Right renal cortex interstitium (tissue), 3 donors: ENCODE measurements around the gene CCN2. TPM values are rescaled to one million over a fixed set of nuclear protein-coding genes. Genes with fewer than 3 reads are reported as not detected.
"Not testable (repeated sequence)": the region's sequence is repeated elsewhere in the genome, so short reads cannot be mapped to it uniquely, and the experiment has no call there.

Experiments used
- DNase-seq, 3 donors: peaks; one replicate each; pipeline ENCODE4 v3.0.0-alpha.2; 2013; ENCODE audit warnings: low read depth in 3 of 3, low spot score in 2 of 3
- polyA plus RNA-seq, 3 donors: library from polyadenylated mRNA; unstranded; fragments of 120-200 nt; gene quantifications; one replicate each; pipeline ENCODE4 v1.2.1, GENCODE V29; 2013; ENCODE audit not compliant: insufficient read length in 3 of 3

CCN2 gene
- polyA plus RNA-seq, 3 donors = 233 to 313 (median 254) TPM

DNA sequence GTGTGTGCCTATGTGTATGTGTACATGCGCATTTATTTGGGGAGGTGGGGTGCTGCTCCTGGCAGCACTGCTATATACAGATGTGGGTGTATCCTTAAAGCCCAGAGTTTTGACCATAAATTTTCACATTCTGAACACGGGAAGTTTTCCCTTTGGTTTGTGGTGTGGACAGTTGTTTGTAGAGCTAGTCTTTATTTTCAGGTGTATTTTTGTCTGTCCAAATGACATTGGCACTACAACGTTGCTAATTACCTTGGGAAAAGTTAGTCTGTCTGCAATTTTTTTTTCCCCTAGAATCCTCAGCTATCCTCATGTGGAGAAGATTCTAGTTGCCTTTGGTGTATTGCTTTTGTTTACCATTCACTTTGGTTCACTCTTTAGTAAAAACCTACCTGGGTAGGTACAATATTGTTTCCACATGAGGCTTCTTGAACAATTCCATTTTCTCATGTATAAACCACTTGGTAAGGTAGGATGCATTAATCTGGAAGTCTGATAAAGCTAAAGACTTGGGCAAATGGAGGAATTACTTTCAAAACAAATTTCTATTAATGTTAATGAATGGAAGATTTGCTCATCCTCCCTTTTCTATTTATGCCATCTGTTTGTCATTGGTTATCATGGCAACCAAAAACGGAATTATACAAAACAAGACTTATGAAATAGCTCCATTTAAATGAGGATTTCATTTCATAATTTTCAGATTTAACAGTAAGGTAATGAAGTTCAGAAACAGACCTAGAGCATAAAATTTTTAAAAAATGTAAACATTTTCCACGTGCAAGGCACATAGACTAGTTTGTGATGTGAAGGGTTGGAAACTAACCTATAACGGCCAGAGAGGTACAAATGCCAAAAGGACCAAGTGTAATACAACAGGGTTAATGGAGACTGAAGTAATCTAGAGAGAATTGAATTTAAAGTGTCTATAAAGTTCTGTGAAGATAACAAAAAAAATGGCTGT, 3.9 kb downstream of the CCN2 start:
- no peak for DNase-seq

GRCh38 chr6:131946404-131946991, 4.7 kb downstream of the CCN2 start:
- DNase-seq = no peak

- DNase-seq = no peak
Observed at GRCh38 chr6:131945971-131946370, 5.2 kb downstream of the CCN2 start.

DNA sequence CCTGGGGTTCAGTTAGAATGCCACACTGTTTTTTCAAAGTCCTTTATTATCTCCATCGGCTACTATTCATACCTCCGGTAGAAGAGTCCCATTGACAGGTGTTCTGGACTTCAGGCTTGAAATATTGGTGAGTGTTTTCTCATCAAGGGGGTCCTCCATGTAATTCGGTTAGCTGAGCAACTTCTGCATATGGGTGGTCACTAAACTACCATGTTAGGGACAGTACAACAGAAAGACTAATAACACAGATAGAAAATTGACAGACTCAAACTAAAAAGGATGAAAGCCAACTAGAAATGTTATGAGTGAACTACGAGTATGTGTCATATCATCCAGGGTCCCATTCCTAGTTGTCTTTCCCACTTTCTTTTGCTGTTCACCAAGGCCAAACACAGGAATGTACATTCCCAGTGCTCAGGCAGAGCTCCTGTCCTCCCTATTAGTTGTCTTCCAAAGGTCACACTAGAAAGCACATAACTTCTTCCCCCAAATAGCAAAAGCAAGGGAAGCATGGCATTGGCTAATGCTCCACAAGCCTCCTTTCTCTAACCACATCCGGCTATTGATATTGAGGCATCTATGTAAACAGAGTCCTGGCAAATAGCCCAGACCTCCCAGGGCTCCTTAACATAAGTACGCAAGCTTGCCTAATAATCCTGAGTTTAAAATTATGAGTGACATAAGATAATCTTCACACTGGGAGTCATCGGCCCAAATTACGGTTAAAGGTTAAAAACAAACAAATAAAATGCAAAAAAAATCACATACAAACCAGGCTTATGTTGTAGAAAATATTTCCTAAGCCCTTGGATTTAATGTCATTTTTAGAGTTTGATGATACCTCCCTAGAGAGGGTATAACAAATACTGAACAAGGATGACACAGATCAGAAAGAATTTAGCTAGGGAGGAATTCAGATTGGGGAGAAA, 13.2 kb downstream of the CCN2 start:
- DNase-seq = no peak

GRCh38 chr6:131937226-131937625, 13.9 kb downstream of the CCN2 start:
- DNase-seq = no peak

GRCh38 chr6:131936156-131936555, 15.0 kb downstream of the CCN2 start:
- DNase-seq = no peak

- DNase-seq = no peak
Observed at GRCh38 chr6:131931063-131931750, 20.0 kb downstream of the CCN2 start.

DNA sequence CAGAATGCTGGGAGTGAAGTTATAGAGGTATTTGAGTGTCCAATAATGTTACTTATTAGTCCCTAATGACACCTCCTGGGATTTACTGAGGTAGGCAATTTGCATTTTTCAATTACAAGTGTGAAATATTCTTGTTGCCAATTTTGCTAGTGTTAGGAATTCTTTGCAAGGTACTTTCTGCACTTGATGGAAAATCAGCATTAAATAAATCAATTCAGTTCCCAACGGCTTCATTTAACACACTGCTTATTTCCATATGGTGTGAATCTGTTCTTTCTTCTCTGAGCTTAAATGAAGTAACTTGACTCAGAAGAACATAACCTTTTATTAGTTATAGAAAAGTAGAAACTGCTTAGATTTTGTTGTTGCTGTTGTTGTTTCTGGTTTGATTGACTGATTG, 21.2 kb downstream of the CCN2 start:
- DNase-seq = no peak

DNA sequence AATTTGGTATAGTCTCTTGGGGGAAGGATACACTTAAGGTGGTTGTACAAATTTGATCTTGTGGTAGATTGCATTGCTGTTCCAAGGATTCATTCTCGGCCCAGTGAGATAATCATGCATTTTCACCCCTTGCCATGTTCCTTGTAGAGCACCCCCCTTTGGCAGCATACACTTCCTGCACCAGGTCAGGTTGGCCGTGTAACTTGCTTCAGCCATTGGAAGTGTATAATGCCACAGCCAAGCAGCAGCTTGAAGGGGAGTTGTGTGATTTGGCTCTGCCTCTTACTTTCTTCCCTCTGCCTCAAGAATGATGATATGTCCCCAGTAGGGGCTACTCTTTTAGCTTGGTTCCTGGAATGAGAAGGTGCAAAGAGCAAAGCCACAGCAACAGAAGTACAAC, 21.9 kb downstream of the CCN2 start:
- no peak for DNase-seq

GRCh38 chr6:131924881-131925474, 26.2 kb downstream of the CCN2 start:
- DNase-seq = no peak

- DNase-seq = no peak
Observed at GRCh38 chr6:131923356-131923755, 27.8 kb downstream of the CCN2 start.

DNA sequence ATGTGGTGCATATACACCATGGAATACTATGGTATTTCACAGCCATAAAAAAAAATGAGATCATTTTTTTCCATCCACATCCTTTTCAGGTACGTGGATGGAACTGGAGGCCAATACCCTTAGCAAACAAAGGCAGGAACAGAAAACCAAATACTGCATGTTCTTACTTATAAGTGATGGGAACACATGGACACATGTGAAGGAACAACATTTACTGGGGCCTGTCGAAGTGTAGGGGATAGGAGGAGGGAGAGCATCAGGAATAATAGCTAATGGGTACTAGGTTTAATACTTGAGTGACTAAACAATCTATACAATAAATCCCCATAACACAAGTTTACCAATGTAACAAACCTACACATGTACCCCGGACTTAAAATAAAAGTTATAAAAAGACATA, 30.5 kb downstream of the CCN2 start:
- no peak for DNase-seq

- no peak for DNase-seq
Observed at GRCh38 chr6:131918650-131919355, 32.4 kb downstream of the CCN2 start.

GRCh38 chr6:131917763-131918649, 33.2 kb downstream of the CCN2 start:
- no peak for DNase-seq

- DNase-seq = no peak
Observed at GRCh38 chr6:131917318-131917717, 33.9 kb downstream of the CCN2 start.

GRCh38 chr6:131916847-131917246, 34.3 kb downstream of the CCN2 start:
- no peak for DNase-seq

GRCh38 chr6:131916091-131916796, 34.9 kb downstream of the CCN2 start:
- DNase-seq = not testable (repeated sequence)
